Panc1 (cell line): ENCODE results near the gene HADHA.

Source experiments
- CTCF ChIP-seq: fragments of 450-650 bp; IDR thresholded peaks from 2 replicates; pipeline ENCODE4 v1.5.1; 2017; ENCODE audit warnings: mild to moderate bottlenecking
- POLR2AphosphoS5 ChIP-seq: IDR thresholded peaks from 2 replicates; pipeline ENCODE4 v1.6.1; 2012; ENCODE audit warnings: mild to moderate bottlenecking, low read depth, low read length, moderate library complexity
- REST ChIP-seq, 2 experiments: IDR thresholded peaks; 2 replicates each; pipeline ENCODE4 v1.6.1; 2011 to 2012; ENCODE audit warnings: low read depth in 2 of 2, control low read depth in 1 of 2, low read length in 1 of 2, mild to moderate bottlenecking in 1 of 2, moderate library complexity in 1 of 2; ENCODE audit not compliant: insufficient read depth in 1 of 2

- TF ChIP-seq CTCF (no peak), POLR2AphosphoS5 (no peak), REST (IDR thresholded peaks at IDR 0.05; ENCODE audit: insufficient read depth in 1 of 2, low read depth in 2 of 2, low read length in 1 of 2) (no peak)
Measured at GRCh38 chr2:26190369-26190768, 54.1 kb downstream of the HADHA start.
